ENCODE measurements around the gene DHFR. TPM values are rescaled to one million over a fixed set of nuclear protein-coding genes. Genes with fewer than 3 reads are reported as not detected.

The DHFR gene
- total and polyA plus RNA-seq, 2 of the 8 experiments (the other 6 are each of a cell fraction or from before 2014, with no cell fraction given) = 46.4 to 88.9 TPM

GRCh38 chr5:80703747-80704146 is 49.0 kb upstream of the DHFR start:
- CTCF ChIA-PET (ENCODE audit: partially characterized antibody) = interaction anchor here (0.7 to 1.8 kb wide), 3 partner anchors 9 to 461 kb away, joined by 3 to 7 read pairs (median 3); no protein-coding TSS in a partner anchor
- Histone ChIP-seq H3K4me3 (ENCODE audit: extremely low read depth in 1 of 4, insufficient read depth in 2 of 4, low read depth in 3 of 4, low read length in 4 of 4) (no peak overlapping the region), H4K20me1 (replicated peaks in 1 of 2; ENCODE audit: control insufficient read depth in 1 of 2, insufficient read depth in 2 of 2, low read length in 2 of 2) (no peaks in the 10 kb centered on the region), H2BK20ac (ENCODE audit: low read length) (no peak overlapping the region), H3K4me2 (ENCODE audit: insufficient read depth in 1 of 2, low read depth in 2 of 2, low read length in 2 of 2) (no peak overlapping the region), H3K4me1 (replicated peaks in 1 of 4; ENCODE audit: control insufficient read depth in 3 of 4, insufficient read depth in 4 of 4, low read length in 3 of 4) (peaks cover 0 to 5% (median 1%) of the 10 kb centered on the region in 4 experiments; a peak in 2 of 7 replicates), H3K79me2 (ENCODE audit: control insufficient read depth in 1 of 2, insufficient read depth in 2 of 2, low read length in 2 of 2) (no peaks in the 10 kb centered on the region), H3K27ac (ENCODE audit: low read depth, low read length) (peak overlapping the region; percentile 41; the same call in 1 of the 2 replicates), H2BK120ac (replicated peaks; ENCODE audit: low read depth, low read length) (no peak overlapping the region), H3K9me3 (ENCODE audit: insufficient read depth in 2 of 2, low read depth in 1 of 2, low read length in 1 of 2) (no peaks in the 10 kb centered on the region), H2BK5ac (ENCODE audit: low read depth, low read length) (peak overlapping the region; percentile 84; the same call in 1 of the 2 replicates), H3K56ac (replicated peaks; ENCODE audit: insufficient read length, low read depth, low read length) (no peak overlapping the region), H4K91ac (replicated peaks; ENCODE audit: insufficient read length, low read length) (peak overlapping the region; percentile 94), H2AFZ (ENCODE audit: low read length) (no peak overlapping the region), H3K4ac (replicated peaks; ENCODE audit: insufficient read length, low read depth, low read length) (no peak overlapping the region), H3K79me1 (ENCODE audit: low read depth, low read length) (no peaks in the 10 kb centered on the region), H3K9ac (replicated peaks in 1 of 4; ENCODE audit: extremely low read depth in 1 of 4, low read depth in 3 of 4, low read length in 3 of 4) (no peak overlapping the region), H3K23me2 (ENCODE audit: low read depth, low read length) (no peaks in the 10 kb centered on the region), H4K8ac (ENCODE audit: extremely low read depth, insufficient read depth, low read length) (no peak overlapping the region), H3K23ac (ENCODE audit: insufficient read length) (no peak overlapping the region), H2BK15ac (ENCODE audit: low read length) (no peak overlapping the region), H3K36me3 (ENCODE audit: control insufficient read depth in 2 of 4, insufficient read depth in 4 of 4, low read length in 3 of 4) (peaks cover 0 to 3% (median 2%) of the 10 kb centered on the region in 4 experiments; a peak in 3 of 8 replicates), H3K14ac (ENCODE audit: insufficient read length) (no peak overlapping the region), H4K5ac (ENCODE audit: insufficient read length, low read depth, low read length) (no peak overlapping the region), H3K18ac (ENCODE audit: extremely low read depth, low read length) (peak overlapping the region; percentile 75; the same call in 1 of the 2 replicates), H3K27me3 (replicated peaks in 1 of 4; ENCODE audit: control insufficient read depth in 3 of 4, extremely low read depth in 1 of 4, insufficient read depth in 3 of 4, low read length in 3 of 4) (no peaks in the 10 kb centered on the region), H2BK12ac (ENCODE audit: low read depth, low read length) (no peak overlapping the region), H2AK5ac (ENCODE audit: low read depth, low read length) (0 out of 2 replicates have a peak overlapping the region, but pooled peaks have one; percentile 53)
- WGBS, 2 experiments (ENCODE audit: extremely low coverage in 1 of 2, insufficient coverage in 1 of 2, insufficient read length in 1 of 2, insufficient replicate concordance in 2 of 2, low coverage in 1 of 2, low lambda C conversion rate in 2 of 2, missing lambda C conversion rate in 1 of 2) = 90% methylated on average over 5 of the region's 5 CpGs; no CpG with 5 or more reads in 1 of the 2 experiments
- DNase-seq (ENCODE audit: low read depth in 1 of 2, low spot score in 2 of 2) (no peak), FAIRE-seq (no peak)
- POLR2A ChIA-PET (ENCODE audit: partially characterized antibody) = interaction anchor here (1.5 kb wide), 1 partner anchor 10 kb away, joined by 4 read pairs; no protein-coding TSS in a partner anchor
- TF ChIP-seq SIN3A (conservative IDR thresholded peaks at IDR 0.05 in 1 of 2, IDR thresholded peaks at IDR 0.05 in 1 of 2; ENCODE audit: low read depth in 1 of 2, low read length in 2 of 2) = no peak
- no peak for TF ChIP-seq CBX8 (IDR thresholded peaks at IDR 0.05; ENCODE audit: borderline replicate concordance, low read depth, low read length)
- no peak for TF ChIP-seq CHD1 (IDR thresholded peaks at IDR 0.05; ENCODE audit: low read depth, low read length)
- TF ChIP-seq JUND (IDR thresholded peaks at IDR 0.05; ENCODE audit: low read length) = no peak
- TF ChIP-seq TBP (IDR thresholded peaks at IDR 0.05; ENCODE audit: low read depth, low read length) = no peak
- TF ChIP-seq POU5F1 (IDR thresholded peaks at IDR 0.05; ENCODE audit: low read depth, low read length) = no peak
- TF ChIP-seq EZH2 (IDR thresholded peaks at IDR 0.05; ENCODE audit: low read depth, low read length, severe bottlenecking) = no peak
- no peak for TF ChIP-seq E2F6 (IDR thresholded peaks at IDR 0.05)
- no peak for TF ChIP-seq SIX5 (IDR thresholded peaks at IDR 0.05; ENCODE audit: low read depth, low read length)
- TF ChIP-seq RAD21 (IDR thresholded peaks at IDR 0.05 in 1 of 2, conservative IDR thresholded peaks at IDR 0.05 in 1 of 2; ENCODE audit: low read depth in 2 of 2, low read length in 2 of 2) = no peak
- no peak for TF ChIP-seq POLR2AphosphoS5 (IDR thresholded peaks at IDR 0.05; ENCODE audit: low read depth, low read length)
- no peak for TF ChIP-seq EP300 (IDR thresholded peaks at IDR 0.05; ENCODE audit: borderline replicate concordance in 1 of 2, low read depth in 2 of 2, low read length in 2 of 2)
- no peak for TF ChIP-seq MAFK (IDR thresholded peaks at IDR 0.05; ENCODE audit: low read depth, low read length)
